HEK293T (cell line): ENCODE data around the gene RNF130.

Source experiments
- ARNT ChIP-seq: fragments of 450-650 bp; IDR thresholded peaks from 2 replicates; pipeline ENCODE4 v1.6.1; 2017; ENCODE audit warnings: mild to moderate bottlenecking
- ELF4 ChIP-seq: fragments of 450-650 bp; IDR thresholded peaks from 2 replicates; pipeline ENCODE4 v1.6.1; 2017; ENCODE audit warnings: antibody characterized with exemption
- FOXA1 ChIP-seq: fragments of 450-650 bp; IDR thresholded peaks from 2 replicates; pipeline ENCODE4 v1.6.1; 2016; ENCODE audit warnings: mild to moderate bottlenecking
- FOXK2 ChIP-seq: fragments of 450-650 bp; IDR thresholded peaks from 2 replicates; pipeline ENCODE4 v1.6.1; 2016; ENCODE audit warnings: mild to moderate bottlenecking
- FOXM1 ChIP-seq: fragments of 450-650 bp; IDR thresholded peaks from 2 replicates; pipeline ENCODE4 v1.6.1; 2017; ENCODE audit warnings: mild to moderate bottlenecking, borderline replicate concordance
- HDGF ChIP-seq: fragments of 450-650 bp; IDR thresholded peaks from 2 replicates; pipeline ENCODE4 v1.6.1; 2017; ENCODE audit warnings: antibody characterized with exemption, borderline replicate concordance
- L3MBTL2 ChIP-seq: fragments of 450-650 bp; conservative IDR thresholded peaks from 2 replicates; pipeline ENCODE4 v1.6.1; 2016; ENCODE audit warnings: mild to moderate bottlenecking
- NFRKB ChIP-seq: fragments of 450-650 bp; IDR thresholded peaks from 2 replicates; pipeline ENCODE4 v1.6.1; 2016; ENCODE audit warnings: mild to moderate bottlenecking, moderate library complexity
- SP1 ChIP-seq: fragments of 450-650 bp; IDR thresholded peaks from 2 replicates; pipeline ENCODE4 v1.6.1; 2017
- SUZ12 ChIP-seq: fragments of 450-650 bp; IDR thresholded peaks from 2 replicates; pipeline ENCODE4 v1.6.1; 2016; ENCODE audit warnings: mild to moderate bottlenecking
- TARDBP ChIP-seq: fragments of 450-650 bp; IDR thresholded peaks from 2 replicates; pipeline ENCODE4 v1.6.1; 2016
- ZNF384 ChIP-seq: fragments of 450-650 bp; IDR thresholded peaks from 2 replicates; pipeline ENCODE4 v1.6.1; 2016
- TF ChIP-seq, protein P1 (sequence below): fragments of 450-650 bp; IDR thresholded peaks from 2 replicates; pipeline ENCODE4 v1.6.1; 2016

DNA sequence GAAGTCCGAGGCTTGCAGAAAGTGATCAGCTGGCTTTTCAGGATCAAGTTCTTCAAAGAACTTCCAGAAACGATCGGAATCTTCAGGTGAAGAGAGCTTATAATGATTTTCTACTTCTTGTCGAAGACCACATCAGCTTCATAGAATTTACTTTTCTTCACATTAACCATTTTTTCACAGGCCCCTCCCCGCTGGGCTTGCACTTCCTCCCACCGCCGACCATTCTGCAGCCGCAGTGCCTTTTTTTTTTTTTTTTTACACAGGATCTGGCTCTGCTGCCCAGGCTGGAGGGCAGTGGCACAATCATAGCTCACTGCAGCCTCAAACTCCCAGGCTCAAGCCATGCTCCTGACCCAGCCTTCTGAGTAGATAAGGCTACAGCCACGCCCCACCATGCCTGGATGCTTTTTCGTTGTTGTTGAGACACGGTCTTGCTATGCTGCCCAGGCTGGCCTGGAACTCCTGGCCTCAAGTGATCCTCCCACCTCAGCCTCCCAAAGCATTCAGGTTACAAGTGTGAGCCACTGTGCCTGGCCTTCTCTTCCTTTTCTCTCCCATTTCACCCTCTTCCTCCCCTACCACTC lies 15.3 kb upstream of the RNF130 start:
- TF ChIP-seq ARNT (no peak), FOXM1 (no peak), L3MBTL2 (no peak), TARDBP (no peak), ZNF384 (peak; percentile 32; the same call in 1 of the 2 replicates), FOXK2 (no peak), NFRKB (no peak), ELF4 (no peak), FOXA1 (no peak), SUZ12 (no peak), SP1 (no peak), HDGF (no peak)
- TF ChIP-seq, protein P1, sequence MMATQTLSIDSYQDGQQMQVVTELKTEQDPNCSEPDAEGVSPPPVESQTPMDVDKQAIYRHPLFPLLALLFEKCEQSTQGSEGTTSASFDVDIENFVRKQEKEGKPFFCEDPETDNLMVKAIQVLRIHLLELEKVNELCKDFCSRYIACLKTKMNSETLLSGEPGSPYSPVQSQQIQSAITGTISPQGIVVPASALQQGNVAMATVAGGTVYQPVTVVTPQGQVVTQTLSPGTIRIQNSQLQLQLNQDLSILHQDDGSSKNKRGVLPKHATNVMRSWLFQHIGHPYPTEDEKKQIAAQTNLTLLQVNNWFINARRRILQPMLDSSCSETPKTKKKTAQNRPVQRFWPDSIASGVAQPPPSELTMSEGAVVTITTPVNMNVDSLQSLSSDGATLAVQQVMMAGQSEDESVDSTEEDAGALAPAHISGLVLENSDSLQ = no peak
